Measurements from ENCODE around the gene NDUFS8.

Gene NDUFS8

DNA sequence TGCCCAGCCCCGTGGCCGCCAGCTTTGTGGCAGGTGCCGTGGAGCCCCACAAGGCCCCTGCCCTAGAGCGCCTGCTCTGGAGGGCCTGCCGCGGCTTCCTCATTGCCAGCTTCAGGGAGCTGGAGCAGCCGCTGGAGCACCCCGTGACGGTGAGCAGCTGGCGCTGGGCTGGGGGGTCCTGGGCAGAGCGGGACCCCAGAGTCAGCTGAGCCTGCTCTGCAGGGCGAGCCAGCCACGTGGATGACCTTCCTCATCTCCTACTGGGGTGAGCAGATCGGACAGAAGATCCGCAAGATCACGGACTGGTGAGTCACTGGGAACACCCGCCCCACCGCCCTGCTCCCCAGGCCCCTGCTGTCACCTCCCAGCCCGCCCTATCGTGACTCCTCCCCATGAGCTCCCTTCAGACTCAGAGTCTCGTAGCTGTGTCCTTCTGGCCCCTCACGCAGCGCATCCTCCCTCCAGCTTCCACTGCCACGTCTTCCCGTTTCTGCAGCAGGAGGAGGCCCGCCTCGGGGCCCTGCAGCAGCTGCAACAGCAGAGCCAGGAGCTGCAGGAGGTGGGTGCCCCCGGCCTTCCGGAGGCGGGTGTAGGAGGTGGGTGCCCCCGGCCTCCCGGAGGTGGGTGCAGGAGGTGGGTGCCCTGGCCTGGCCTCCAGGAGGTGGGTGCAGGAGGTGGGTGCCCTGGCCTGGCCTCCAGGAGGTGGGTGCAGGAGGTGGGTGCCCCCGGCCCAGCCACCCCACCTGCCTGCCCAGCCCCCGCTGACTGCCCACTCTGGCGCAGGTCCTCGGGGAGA is 13.1 kb downstream of the NDUFS8 start:
- Histone ChIP-seq H3K9ac (ENCODE audit: low read depth, low read length, poor library complexity, severe bottlenecking) (no peak overlapping the region), H3K27me3 (ENCODE audit: insufficient read depth, low read length, poor library complexity, severe bottlenecking) (no peaks in the 10 kb centered on the region), H3K4me1 (ENCODE audit: insufficient read depth, low read length, poor library complexity, severe bottlenecking) (peaks cover 20% of the 10 kb centered on the region), H3F3A (ENCODE audit: low read depth) (no peaks in the 10 kb centered on the region), H3K4me3 (ENCODE audit: low read length, poor library complexity, severe bottlenecking) (no peak overlapping the region), H2AFZ (ENCODE audit: low read length) (no peak overlapping the region), H4K20me1 (ENCODE audit: insufficient read depth, low read length, poor library complexity, severe bottlenecking) (no peaks in the 10 kb centered on the region), H3K79me2 (ENCODE audit: insufficient read depth, low read length) (no peaks in the 10 kb centered on the region), H3K4me2 (ENCODE audit: low read depth, low read length, poor library complexity, severe bottlenecking) (no peak overlapping the region), H3K9me3 (ENCODE audit: insufficient read depth, low read depth, low read length) (no peaks in the 10 kb centered on the region), H3K9me2 (replicated peaks; ENCODE audit: low read depth, low read length) (no peaks in the 10 kb centered on the region), H3K36me3 (ENCODE audit: insufficient read depth, low read length) (no peaks in the 10 kb centered on the region)
- TF ChIP-seq, protein P1, sequence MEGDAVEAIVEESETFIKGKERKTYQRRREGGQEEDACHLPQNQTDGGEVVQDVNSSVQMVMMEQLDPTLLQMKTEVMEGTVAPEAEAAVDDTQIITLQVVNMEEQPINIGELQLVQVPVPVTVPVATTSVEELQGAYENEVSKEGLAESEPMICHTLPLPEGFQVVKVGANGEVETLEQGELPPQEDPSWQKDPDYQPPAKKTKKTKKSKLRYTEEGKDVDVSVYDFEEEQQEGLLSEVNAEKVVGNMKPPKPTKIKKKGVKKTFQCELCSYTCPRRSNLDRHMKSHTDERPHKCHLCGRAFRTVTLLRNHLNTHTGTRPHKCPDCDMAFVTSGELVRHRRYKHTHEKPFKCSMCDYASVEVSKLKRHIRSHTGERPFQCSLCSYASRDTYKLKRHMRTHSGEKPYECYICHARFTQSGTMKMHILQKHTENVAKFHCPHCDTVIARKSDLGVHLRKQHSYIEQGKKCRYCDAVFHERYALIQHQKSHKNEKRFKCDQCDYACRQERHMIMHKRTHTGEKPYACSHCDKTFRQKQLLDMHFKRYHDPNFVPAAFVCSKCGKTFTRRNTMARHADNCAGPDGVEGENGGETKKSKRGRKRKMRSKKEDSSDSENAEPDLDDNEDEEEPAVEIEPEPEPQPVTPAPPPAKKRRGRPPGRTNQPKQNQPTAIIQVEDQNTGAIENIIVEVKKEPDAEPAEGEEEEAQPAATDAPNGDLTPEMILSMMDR (conservative IDR thresholded peaks at IDR 0.05; ENCODE audit: low read length), result no peak
- no peak for TF ChIP-seq EZH2phosphoT487 (IDR thresholded peaks at IDR 0.05; ENCODE audit: borderline replicate concordance)

GRCh38 chr11:68044145-68044813 is 13.8 kb downstream of the NDUFS8 start:
- H4K20me1 ChIP-seq (ENCODE audit: insufficient read depth, low read length, poor library complexity, severe bottlenecking), result no peaks in the 10 kb centered on the region
- no peaks in the 10 kb centered on the region for H3K27me3 ChIP-seq (ENCODE audit: insufficient read depth, low read length, poor library complexity, severe bottlenecking)
- no peak overlapping the region for H2AFZ ChIP-seq (ENCODE audit: low read length)
- no peaks in the 10 kb centered on the region for H3K79me2 ChIP-seq (ENCODE audit: insufficient read depth, low read length)
- no peaks in the 10 kb centered on the region for H3K9me3 ChIP-seq (ENCODE audit: insufficient read depth, low read depth, low read length)
- no peaks in the 10 kb centered on the region for H3K36me3 ChIP-seq (ENCODE audit: insufficient read depth, low read length)
- no peaks in the 10 kb centered on the region for H3K9me2 ChIP-seq (replicated peaks; ENCODE audit: low read depth, low read length)
- H3K9ac ChIP-seq (ENCODE audit: low read depth, low read length, poor library complexity, severe bottlenecking), result no peak overlapping the region
- H3K4me1 ChIP-seq (ENCODE audit: insufficient read depth, low read length, poor library complexity, severe bottlenecking), result peaks cover 20% of the 10 kb centered on the region
- H3K4me3 ChIP-seq (ENCODE audit: low read length, poor library complexity, severe bottlenecking), result no peak overlapping the region
- no peaks in the 10 kb centered on the region for H3F3A ChIP-seq (ENCODE audit: low read depth)
- H3K4me2 ChIP-seq (ENCODE audit: low read depth, low read length, poor library complexity, severe bottlenecking), result no peak overlapping the region
- TF ChIP-seq, protein P1 (conservative IDR thresholded peaks at IDR 0.05; ENCODE audit: low read length), result no peak
- TF ChIP-seq EZH2phosphoT487 (IDR thresholded peaks at IDR 0.05; ENCODE audit: borderline replicate concordance), result no peak

DNA sequence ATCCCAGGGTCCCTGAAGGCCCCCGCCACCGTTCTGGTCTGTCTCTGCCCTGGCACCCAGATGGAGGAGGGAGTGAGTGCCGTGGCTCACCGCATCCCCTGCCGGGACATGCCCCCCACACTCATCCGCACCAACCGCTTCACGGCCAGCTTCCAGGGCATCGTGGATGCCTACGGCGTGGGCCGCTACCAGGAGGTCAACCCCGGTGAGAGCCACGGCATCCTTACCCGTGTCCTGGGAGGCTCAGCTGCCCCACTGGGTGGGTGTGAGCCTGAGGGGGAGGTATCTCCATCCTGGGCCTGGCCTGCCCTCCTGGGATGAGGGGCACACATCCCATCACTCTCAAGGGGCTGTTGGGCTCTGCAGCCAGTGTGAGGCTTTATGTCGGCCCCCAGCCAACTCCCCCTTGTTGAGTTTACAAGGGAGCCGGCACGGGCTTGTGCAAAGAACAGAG is 14.4 kb downstream of the NDUFS8 start:
- Histone ChIP-seq H3F3A (ENCODE audit: low read depth) (no peaks in the 10 kb centered on the region), H3K9me2 (replicated peaks; ENCODE audit: low read depth, low read length) (no peaks in the 10 kb centered on the region), H3K79me2 (ENCODE audit: insufficient read depth, low read length) (no peaks in the 10 kb centered on the region), H3K27me3 (ENCODE audit: insufficient read depth, low read length, poor library complexity, severe bottlenecking) (no peaks in the 10 kb centered on the region), H3K9me3 (ENCODE audit: insufficient read depth, low read depth, low read length) (no peaks in the 10 kb centered on the region), H3K9ac (ENCODE audit: low read depth, low read length, poor library complexity, severe bottlenecking) (no peak overlapping the region), H3K4me2 (ENCODE audit: low read depth, low read length, poor library complexity, severe bottlenecking) (no peak overlapping the region), H3K4me1 (ENCODE audit: insufficient read depth, low read length, poor library complexity, severe bottlenecking) (peaks cover 18% of the 10 kb centered on the region), H4K20me1 (ENCODE audit: insufficient read depth, low read length, poor library complexity, severe bottlenecking) (no peaks in the 10 kb centered on the region), H3K36me3 (ENCODE audit: insufficient read depth, low read length) (no peaks in the 10 kb centered on the region), H3K4me3 (ENCODE audit: low read length, poor library complexity, severe bottlenecking) (no peak overlapping the region), H2AFZ (ENCODE audit: low read length) (no peak overlapping the region)
- TF ChIP-seq, protein P1 (conservative IDR thresholded peaks at IDR 0.05; ENCODE audit: low read length), result no peak
- TF ChIP-seq EZH2phosphoT487 (IDR thresholded peaks at IDR 0.05; ENCODE audit: borderline replicate concordance), result no peak
